ENCODE data around the gene CDC14B. TPM values are rescaled to one million over a fixed set of nuclear protein-coding genes. Genes with fewer than 3 reads are reported as not detected.

The CDC14B gene
- total RNA-seq, 1 donor from 2014 or later: 24.7 TPM

Other genes with a start within 250 kb of the CDC14B start
- 70.0 TPM for gene SLC35D2, start 236.1 kb downstream of the CDC14B start, total RNA-seq
- gene ZNF367, start 201.5 kb downstream of the CDC14B start, total RNA-seq: 2.2 TPM
- 17.4 TPM for gene HABP4, start 169.7 kb downstream of the CDC14B start, total RNA-seq
- 11.5 TPM for gene PRXL2C, start 35.5 kb upstream of the CDC14B start, total RNA-seq
- 12.9 TPM for gene ZNF510, start 158.2 kb upstream of the CDC14B start, total RNA-seq
- gene ZNF782, start 234.7 kb upstream of the CDC14B start, total RNA-seq: 8.5 TPM